ENCODE results near the gene WNT7B.

WNT7B gene

DNA sequence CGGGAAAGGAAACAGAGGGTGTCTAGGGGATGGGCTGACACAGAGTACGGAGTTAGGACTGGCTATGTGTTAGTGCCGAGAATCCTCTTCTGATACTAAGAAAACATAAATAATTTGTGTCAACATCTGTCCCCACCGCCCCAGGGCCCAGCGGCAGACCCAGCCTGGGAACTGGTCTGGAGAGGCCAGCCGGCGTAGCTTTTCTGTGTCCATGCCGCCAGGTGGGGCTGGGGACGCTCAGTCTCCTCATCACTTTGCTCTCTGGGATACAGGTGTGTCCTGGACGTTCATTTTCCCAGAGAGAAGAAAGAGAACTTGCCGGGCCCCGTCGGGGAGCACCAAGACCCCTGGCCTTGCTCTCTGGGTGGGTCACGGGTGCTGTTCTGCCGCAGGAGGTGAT is 54.7 kb downstream of the WNT7B start:
- DNase-seq (ENCODE audit: low spot score), result no peak
- Histone ChIP-seq H3K27ac (no peak overlapping the region), H3K4me3 (no peak overlapping the region)
- no peak for TF ChIP-seq CTCF (IDR thresholded peaks at IDR 0.05)

GRCh38 chr22:45919504-45920286 is 57.3 kb downstream of the WNT7B start:
- Histone ChIP-seq H3K4me3 (no peak overlapping the region), H3K27ac (no peak overlapping the region)
- DNase-seq (ENCODE audit: low spot score), result no peak
- TF ChIP-seq CTCF (IDR thresholded peaks at IDR 0.05), result no peak

DNA sequence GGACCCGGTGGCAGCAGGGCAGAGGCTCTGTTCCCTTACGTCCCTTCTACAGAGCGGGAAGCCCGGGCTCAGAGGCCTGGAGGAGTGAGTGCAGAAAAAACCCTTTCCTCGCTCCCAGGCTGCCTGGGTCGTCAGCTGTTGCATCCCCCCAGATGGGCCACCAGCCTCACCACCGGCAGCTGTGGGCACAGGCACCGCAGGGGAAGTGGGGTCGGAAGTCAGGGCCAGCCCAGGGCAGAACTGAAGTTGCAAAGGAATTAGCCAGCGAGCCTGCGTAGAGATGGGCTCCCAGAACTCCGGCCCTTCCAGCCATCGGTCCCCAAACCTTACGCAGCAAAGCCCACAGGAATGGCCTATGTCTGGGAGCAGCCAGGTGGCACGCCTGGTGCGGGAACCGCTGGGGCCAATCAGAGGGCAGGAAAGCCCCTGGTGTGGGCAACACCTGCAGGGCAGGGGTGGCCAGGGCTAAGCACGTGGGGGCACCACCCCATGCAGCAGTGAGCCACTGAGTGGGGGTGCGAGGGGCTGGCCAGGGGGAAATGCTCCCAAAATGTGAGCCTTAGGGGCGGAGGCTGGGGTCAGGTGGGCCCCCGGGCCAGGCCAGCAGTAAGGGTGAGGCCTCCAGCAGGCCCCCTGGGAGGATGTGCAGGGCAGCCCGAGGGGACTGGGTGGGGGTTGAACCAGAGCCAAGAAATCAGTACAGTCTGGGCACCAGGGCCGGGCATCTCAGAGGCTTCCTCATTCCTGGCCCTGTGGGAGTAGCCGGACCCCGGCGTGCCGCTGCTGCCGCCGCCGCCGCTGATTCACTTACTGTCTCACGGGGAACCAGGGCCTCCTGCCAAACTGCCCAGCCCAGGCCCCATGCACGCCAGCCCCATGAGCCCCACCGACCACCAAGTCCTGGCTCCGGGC is 58.2 kb downstream of the WNT7B start:
- no peak for TF ChIP-seq CTCF (IDR thresholded peaks at IDR 0.05)
- no peak for DNase-seq (ENCODE audit: low spot score)
- Histone ChIP-seq H3K27ac (no peak overlapping the region), H3K4me3 (no peak overlapping the region)

- Histone ChIP-seq H3K27ac (no peak overlapping the region), H3K4me3 (no peak overlapping the region)
- DNase-seq (ENCODE audit: low spot score), result no peak
- TF ChIP-seq CTCF (IDR thresholded peaks at IDR 0.05), result no peak
These were observed 59.1 kb downstream of the WNT7B start for GRCh38 chr22:45917700-45918458.

GRCh38 chr22:45917146-45917545 is 59.8 kb downstream of the WNT7B start:
- no peak for DNase-seq (ENCODE audit: low spot score)
- TF ChIP-seq CTCF (IDR thresholded peaks at IDR 0.05), result no peak
- no peak overlapping the region for H3K27ac ChIP-seq
- no peak overlapping the region for H3K4me3 ChIP-seq

GRCh38 chr22:45916515-45916914 is 60.4 kb downstream of the WNT7B start:
- no peak for DNase-seq (ENCODE audit: low spot score)
- no peak for TF ChIP-seq CTCF (IDR thresholded peaks at IDR 0.05)

More at GRCh38 chr22:45916515-45916914, 60.4 kb downstream of the WNT7B start:
- Histone ChIP-seq H3K27ac (no peak overlapping the region), H3K4me3 (no peak overlapping the region)

Data from coronary artery (tissue), 2 donors.